ENCODE results near the gene COX17.

Gene COX17

DNA sequence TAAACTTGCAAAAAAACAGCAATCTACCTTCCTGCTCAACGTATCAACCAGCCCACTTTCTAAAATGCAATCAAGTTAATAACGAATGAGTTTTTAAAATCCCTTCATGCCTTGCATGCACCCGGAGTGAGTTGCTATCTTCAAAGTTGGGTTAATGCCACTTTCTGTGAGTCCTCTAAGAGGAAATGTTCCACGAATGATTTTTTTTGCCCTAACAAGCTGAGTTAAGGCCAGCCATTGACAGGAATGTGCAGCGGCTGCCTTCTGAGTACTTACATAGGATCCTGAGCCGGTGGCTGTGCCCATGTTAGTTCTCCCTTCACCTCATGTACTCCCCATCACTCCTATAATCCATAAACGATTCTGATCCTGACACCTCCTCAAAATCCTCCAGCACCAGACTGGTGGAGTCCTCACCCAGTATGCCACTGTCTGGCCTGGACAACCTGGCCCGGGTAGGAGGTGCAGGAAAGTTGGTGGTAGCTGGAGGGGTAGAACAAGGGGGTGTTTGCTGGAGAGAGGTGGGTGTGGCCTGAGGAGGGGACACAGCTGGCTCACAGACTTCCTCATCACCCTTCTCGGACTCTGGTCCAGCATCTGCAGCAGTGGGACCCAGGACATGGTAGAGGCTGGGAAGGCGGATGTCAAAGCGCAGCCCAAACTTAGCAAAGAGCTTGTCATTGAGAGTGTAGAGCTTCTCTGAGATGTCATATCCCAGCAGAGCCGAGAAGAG is 29.2 kb downstream of the COX17 start:
- H3K4me3 ChIP-seq (ENCODE audit: low read depth, low read length), result no peak overlapping the region
- no peak for DNase-seq (ENCODE audit: low read depth)

DNA sequence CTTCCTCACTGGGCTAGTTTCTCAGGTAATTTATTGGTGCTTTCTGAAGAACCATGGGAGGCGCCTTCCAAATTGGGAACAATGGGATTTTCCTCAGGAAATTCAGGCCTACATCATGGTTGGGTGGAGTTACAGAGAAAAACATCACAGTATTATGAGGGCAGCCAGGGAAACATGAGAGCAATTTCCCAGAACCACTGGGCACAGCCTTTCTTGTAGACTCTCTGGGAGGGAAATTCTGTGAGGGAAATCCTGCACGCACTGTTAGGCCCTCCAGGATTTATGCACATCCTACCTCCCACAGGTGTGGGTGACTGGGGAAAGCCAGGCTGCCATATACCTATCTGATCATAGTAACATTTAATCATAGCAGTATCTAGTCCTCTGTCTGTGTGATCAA is 30.0 kb downstream of the COX17 start:
- no peak for DNase-seq (ENCODE audit: low read depth)
- no peak overlapping the region for H3K4me3 ChIP-seq (ENCODE audit: low read depth, low read length)

DNA sequence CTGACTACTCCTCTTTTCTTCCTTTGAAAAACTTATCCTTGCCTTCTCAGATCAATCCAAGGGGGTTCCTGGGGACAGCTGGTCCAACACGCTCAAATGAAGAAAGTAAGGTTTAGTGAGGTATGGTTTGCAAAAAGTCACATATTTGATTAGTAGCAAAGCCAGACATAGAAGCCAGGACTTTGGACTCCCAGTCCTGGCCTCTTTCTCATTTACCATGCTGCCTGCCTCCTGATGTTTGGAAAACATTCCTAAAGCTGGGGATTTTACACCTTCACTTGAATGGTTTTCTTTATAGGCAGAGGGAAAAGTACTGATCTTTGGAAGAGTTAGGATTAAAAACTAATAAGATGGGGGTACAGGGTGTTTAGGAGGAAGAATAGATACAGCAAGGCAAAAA is 31.4 kb downstream of the COX17 start:
- DNase-seq (ENCODE audit: low read depth), result no peak
- H3K4me3 ChIP-seq (ENCODE audit: low read depth, low read length), result no peak overlapping the region

DNA sequence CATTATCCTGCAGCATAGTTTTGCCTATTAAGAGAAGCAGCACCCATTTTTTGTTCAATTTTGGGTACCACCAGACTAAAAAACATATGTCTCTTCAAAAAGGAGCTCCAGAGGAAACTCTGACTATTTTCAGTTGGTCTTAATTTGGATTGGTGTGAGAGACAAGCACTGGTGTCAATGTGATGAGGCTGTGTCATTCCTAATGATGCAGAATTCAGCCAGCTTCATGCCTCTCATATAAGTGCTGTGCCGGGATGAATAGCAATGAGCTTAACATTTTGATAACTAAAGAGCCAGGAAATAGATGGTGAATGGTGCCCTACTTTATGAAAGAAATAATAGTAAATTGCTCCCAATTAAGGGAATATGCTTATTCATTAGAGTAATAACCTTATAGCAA is 32.7 kb downstream of the COX17 start:
- no peak overlapping the region for H3K4me3 ChIP-seq (ENCODE audit: low read depth, low read length)
- no peak for DNase-seq (ENCODE audit: low read depth)

DNA sequence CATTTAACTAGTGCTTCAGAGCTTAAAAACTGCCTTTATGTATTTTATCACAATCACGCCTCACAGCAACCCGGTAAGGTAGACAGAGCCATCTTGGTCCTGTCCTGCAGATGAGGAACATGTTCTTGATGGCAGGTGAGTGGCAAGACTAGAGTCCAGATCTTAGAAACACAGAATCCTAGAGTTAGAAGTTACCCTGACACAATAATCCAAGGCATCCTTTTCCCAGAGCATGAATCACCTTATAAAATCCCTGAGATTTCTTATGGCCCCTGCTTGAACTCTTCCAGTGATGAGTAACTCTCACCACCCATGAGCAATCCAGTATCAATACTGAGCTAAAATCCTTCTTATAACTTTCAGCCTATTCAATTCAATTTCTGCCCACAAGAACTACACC is 33.7 kb downstream of the COX17 start:
- no peak for DNase-seq (ENCODE audit: low read depth)
- no peak overlapping the region for H3K4me3 ChIP-seq (ENCODE audit: low read depth, low read length)

DNA sequence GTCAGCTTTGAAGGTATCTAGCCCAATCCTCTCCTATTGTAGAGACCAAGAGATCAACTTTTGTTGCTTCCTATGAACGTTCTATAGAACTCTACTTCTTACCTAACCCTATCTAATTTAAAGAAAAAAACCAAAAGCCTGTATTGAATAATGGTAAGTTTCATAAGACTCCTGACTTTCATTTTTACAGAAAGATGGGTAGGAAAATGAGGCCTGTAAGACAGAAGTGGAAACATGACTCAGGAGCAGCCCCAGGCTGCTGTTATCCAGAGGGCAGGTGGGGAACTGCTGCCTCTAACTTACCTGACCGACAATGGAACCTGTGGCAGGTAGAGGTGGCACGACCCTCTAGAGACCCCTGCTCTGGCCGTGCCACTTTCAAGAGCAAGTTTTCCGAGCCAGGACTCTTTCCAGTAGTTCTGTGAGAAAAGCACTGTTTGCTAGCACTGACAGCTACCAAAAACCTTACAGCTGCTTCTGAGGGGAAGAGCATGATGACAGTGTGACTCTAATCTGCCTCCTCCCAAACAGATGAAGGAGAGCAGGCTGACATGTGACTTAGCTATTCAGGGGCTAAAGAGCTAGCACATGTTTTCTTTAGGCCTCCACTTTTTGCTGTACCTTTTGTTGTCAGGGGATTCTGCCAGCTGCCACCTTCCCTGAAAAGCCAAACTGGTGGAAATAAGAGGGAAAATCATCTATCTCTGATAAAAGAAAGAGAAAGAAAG is 34.3 kb downstream of the COX17 start:
- no peak overlapping the region for H3K4me3 ChIP-seq (ENCODE audit: low read depth, low read length)
- no peak for DNase-seq (ENCODE audit: low read depth)

DNA sequence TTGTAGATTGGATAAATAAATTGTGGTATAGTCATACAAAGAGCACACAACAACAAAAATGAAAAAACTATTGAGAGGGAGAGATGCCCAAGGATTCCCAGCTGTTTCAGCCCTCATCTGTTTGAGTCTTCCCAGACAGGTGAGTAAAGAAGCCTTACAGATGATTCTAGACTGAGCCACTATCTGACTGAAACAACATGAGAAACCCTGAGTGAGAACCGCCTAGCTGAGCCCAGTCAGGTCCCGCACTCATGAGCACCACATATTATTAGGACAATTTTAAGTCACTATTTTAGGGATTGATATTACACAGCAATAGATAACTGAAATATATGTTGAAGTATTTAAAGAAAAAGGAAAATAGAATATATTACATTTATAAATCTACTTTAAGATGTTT is 35.8 kb downstream of the COX17 start:
- DNase-seq (ENCODE audit: low read depth), result no peak
- no peak overlapping the region for H3K4me3 ChIP-seq (ENCODE audit: low read depth, low read length)

DNA sequence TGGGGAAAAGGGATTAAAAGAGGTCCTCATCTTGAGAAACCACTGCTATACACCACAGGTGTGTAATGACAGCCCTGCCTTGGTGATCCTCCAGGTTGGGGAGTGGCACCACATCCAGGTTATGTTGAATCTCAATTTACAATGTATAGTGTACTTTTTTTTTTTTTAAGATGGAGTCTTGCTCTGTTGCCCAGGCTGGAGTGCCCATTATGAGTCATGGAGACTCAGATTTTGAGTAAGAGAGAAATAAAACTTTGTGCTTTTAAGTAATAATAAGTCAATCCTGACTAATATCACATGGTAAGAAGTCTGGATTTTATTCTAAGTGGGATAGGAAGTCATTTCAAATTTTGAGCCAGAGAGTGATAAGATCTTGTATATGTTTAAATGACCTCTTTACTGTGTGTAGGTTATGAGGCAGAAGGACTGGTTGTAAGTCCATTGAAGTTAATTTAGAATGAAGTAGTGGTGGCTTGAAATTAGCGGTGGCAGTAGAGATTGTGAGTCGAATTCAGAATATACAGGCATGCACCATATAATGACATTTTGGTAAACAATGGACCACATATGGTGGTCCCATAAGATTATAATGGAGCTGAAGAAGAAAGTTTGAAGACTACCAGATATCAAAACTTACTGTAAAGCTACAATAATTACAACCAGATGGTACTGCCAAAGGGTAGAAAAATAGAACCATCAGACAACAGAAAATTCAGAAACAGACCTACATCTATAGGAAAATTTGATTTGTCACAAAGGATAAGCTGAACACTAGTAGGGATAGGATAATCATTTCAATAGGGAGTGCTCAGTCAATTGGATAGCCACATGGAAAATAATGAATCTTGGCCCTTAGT is 37.5 kb downstream of the COX17 start:
- no peak for DNase-seq (ENCODE audit: low read depth)
- no peak overlapping the region for H3K4me3 ChIP-seq (ENCODE audit: low read depth, low read length)

DNA sequence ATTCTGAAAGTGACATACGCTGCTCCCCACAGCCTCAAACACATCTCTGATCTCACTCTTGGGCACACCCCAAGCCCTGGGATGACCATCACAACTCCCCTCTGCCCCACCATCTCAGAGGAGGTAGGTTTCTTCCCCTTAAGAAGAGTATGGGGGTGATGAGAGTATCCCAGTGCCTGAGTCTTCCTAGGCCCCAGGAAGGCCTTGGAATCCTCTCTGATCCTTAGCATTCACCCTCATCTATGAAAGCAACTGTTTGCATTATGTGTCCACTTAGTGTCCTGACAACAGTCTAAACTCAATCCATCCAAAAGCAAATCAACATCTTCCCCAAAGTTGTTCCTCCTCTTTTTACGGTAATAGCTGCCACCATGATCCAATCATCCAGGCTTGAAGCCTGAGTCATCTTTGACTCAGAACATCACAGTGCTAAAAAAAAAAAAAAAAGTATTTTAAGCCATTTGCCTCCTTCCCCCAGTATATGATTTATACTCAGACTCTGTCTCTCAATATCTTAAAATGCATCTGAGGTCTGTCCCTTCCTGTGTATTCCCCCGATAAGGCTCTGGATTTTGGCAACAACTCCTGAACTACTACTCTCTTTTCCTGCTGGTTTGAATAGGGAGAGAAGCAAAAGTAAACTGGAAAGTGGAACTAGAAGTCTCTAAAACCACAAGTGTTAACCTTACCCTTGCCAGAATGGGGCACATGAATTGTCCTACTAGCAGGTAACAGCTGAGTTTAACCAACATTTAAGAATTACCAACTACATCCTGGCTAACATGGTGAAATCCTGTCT is 39.3 kb downstream of the COX17 start:
- H3K4me3 ChIP-seq (ENCODE audit: low read depth, low read length), result no peak overlapping the region
- DNase-seq (ENCODE audit: low read depth), result peak; percentile 76

DNA sequence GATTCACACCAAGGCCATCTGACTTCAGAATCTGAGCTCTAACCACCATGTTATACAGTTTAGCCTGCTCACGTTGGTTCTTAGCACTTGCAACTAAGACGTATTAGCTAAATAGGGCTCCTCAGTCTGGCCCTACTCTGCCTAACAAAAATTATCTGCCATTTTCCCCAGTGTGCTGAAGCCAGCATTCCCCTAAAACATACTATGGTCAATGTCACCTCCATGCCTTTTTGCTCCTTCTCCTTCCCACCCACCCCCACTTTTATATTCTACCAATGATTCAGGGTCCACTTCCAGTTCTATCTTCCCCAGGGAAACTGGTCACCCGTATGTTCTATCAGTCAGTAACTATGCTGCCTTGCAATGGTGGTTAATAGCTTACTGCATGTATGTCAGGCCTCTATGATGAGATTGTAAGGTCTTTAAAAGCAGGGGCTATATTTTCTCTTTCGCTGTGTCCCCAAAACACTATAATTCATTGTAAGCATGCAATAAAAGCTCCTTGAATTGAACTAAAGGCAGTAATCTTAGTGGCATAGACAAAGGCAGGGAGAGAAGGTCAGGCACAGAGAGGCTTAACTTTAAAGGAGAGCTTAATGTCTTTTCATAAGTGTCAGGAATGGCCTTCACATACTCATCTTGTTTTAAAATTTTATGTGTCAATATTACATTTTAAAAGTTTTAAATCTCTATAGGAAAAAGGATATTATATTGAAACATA is 40.2 kb downstream of the COX17 start:
- DNase-seq (ENCODE audit: low read depth), result no peak
- no peak overlapping the region for H3K4me3 ChIP-seq (ENCODE audit: low read depth, low read length)

DNA sequence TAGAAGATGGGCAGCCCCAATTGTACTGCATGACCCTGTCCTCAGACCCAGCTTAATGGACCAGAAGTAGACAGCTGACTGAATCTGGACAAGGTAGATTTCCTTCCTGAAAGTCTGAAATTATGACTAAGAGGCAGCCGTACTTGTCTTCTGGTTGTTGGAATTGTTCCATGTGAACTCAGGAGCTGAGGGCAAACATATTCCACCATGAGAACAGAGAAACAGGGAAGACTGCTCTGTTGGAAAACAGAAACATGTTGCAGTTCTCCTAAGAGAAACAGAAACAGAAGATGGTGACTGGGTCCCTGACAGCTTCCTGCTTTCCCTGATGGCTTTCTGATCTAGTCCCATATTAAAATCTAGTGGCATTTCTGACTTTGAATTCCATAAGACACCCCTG is 41.0 kb downstream of the COX17 start:
- no peak for DNase-seq (ENCODE audit: low read depth)
- H3K4me3 ChIP-seq (ENCODE audit: low read depth, low read length), result no peak overlapping the region

DNA sequence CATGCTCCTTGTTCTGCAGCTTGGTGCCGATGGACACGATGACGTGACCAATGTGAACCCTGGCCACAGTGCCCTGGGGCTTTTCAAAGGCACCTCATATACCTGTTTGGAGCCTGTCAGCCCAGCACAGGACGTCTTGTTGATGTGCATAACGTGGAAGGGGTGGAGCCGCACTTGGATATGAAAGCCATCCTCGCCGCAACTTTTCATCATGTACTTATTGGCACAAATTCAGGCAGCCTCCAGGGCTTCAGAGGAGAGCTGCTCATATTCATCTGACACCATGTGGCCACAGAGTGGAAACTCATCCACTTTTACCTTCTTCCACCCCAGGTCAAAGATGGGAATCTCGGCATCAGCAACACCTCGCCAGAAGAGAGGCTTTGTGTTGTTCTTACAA is 41.5 kb downstream of the COX17 start:
- H3K4me3 ChIP-seq (ENCODE audit: low read depth, low read length), result no peak overlapping the region
- DNase-seq (ENCODE audit: low read depth), result no peak

DNA sequence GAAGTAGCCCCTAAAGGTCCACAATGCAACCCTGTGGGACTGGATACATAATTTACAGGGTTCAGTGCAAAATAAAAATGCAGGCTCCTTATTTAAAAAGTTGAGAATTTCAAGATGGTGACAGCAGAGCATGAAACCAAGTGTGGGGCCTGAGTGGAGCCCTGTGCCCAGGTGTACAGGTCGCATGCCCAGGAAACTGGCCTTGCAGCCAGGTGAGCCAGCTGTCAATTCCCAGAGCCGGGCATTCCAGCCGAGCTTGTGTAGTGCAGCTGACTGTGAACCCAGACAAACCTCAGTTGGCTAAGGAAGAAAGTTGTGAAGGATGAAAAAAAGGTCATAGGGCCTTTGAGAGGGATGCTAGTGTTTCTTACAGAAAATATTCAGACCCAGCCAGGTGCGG is 44.4 kb downstream of the COX17 start:
- H3K4me3 ChIP-seq (ENCODE audit: low read depth, low read length), result no peak overlapping the region
- no peak for DNase-seq (ENCODE audit: low read depth)

DNA sequence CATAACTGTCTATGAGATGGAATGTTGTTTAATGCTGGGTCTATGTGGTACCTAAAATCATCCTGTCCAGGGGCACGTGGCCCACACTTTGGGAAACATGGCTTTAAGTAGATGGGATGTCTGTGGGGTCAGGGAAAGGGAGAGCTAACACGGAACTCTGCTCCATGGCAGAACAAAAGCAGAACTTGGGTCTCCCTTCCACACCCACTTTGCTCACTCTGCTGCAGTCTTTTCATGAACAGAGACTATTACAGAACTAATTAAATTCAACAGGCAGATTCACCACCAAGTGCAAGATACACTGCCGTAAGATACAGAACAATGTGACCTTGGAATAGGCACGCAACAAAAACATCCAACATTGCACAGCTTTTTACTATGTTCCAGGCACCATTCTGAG is 45.0 kb downstream of the COX17 start:
- no peak overlapping the region for H3K4me3 ChIP-seq (ENCODE audit: low read depth, low read length)

DNA sequence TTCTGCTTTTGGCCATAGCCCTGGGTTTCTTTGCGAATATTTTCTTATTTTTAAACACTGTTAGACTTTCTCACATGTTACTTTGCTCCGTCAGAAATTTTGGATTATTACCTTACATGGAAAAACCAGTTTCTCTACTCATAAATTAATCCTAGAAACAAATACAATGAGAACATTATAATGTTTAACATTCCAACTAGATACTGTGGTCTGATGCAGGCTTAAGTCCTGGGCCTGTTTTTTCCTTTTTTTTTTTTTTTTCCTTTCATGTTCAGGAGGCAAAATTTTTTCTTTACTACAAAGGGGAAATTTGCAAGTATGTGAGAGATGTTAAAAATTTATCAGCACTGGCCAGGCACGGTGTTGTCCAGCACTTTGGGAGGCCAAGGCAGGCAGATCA is 45.7 kb downstream of the COX17 start:
- DNase-seq (ENCODE audit: low read depth), result no peak
- no peak overlapping the region for H3K4me3 ChIP-seq (ENCODE audit: low read depth, low read length)

More for the DNA sequence above, 45.0 kb downstream of the COX17 start:
- DNase-seq (ENCODE audit: low read depth), result no peak

DNA sequence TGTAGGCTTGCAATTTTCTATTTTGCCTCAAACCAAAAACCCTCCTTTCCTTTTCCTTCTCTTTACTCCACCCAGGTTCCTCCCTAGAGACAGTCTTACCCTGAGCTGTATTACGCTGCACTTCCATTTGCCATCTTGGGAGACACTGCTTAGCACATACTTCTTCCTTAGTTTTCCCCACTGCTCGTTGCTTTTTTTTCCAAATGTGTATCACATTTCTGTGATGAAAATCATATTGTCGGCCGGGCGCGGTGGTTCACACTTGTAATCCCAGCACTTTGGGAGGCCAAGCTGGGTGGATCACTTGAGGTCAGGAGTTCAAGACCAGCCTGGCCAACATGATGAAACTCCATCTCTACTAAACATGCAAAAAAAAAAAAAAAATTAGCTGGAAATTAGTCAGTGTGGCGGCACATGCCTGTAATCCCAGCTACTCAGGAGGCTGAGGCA is 46.3 kb downstream of the COX17 start:
- DNase-seq (ENCODE audit: low read depth), result no peak
- no peak overlapping the region for H3K4me3 ChIP-seq (ENCODE audit: low read depth, low read length)

DNA sequence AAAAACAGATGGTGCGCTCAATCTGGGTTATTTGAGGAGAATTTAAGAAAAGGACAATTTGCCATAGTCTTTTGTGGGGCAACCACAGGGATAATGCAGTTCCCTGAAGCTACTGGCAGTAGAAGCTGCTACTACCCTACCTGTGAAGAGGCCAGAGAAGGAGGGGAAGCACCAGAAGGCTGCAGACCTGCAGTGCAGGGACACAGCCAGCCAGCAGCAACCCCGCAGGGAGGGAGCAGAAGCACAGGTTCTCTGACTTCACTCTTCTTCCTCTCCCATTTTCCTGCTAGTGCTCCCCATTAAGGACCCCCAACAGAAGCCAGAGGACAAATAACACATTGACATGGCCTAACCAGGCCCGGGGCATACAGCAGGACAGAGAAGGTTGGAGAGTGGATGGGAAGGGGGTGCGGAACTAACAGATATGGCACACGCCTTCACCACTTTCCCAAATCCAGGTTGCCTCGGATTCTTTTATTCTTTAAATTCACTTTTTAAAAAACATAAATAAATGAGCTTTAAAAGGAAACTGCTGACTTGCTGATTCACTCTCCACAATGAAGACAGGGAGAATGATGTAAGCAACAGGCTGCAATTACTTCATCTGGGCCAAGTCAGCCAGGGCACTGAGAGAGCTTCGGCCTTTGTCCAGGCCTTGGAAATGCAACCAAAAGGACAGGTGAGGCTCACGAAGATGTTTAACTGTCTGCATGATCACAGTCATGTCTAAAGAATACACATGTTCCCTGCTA is 46.9 kb downstream of the COX17 start:
- DNase-seq (ENCODE audit: low read depth), result no peak
- no peak overlapping the region for H3K4me3 ChIP-seq (ENCODE audit: low read depth, low read length)

DNA sequence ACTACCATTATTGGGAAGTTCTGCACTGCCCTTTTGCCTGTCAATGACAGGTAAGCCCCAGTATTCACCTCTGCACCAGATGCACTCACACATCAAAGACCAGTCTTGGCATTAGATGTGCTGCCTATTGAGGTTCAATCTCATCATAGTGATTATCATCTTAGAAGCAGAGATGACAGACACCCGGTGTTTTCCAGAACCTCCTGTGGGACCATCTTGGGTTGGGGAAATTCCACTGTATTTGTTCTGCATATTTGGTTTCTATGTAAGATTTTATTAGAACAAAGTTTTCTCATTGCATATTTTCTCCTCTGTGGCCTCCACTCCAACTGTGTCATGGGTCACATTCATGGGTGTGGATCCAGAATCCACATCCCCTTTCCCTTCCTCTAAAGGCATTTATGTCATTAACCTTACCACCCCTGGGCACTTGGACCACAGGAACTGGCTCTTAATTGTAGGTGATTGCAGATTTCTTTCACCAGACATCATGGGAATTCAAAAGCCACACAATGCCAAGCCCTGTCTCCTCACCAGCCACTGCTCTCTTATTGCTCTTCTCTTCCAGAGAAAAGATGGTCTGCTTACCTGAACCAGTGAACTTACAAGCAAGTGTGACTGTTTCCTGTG is 48.3 kb downstream of the COX17 start:
- no peak overlapping the region for H3K4me3 ChIP-seq (ENCODE audit: low read depth, low read length)
- no peak for DNase-seq (ENCODE audit: low read depth)
